GM12873 (cell line): ENCODE data around the gene SDHA.

ENCODE experiments used
- CTCF ChIP-seq: IDR thresholded peaks from 2 replicates; pipeline ENCODE4 v1.5.1; 2012; ENCODE audit warnings: low read depth, mild to moderate bottlenecking, moderate library complexity, low read length, control low read depth; ENCODE audit not compliant: insufficient read depth; ENCODE audit errors: missing control alignments

Gene SDHA

GRCh38 chr5:267716-268115, 49.6 kb downstream of the SDHA start:
- TF ChIP-seq CTCF, result no peak

- no peak for TF ChIP-seq CTCF
These were observed 52.2 kb downstream of the SDHA start for GRCh38 chr5:270340-270739.

- TF ChIP-seq CTCF, result no peak
These were observed 60.5 kb downstream of the SDHA start for GRCh38 chr5:278646-279045.

- TF ChIP-seq CTCF, result no peak
These were observed 68.0 kb downstream of the SDHA start for GRCh38 chr5:285991-286557.

DNA sequence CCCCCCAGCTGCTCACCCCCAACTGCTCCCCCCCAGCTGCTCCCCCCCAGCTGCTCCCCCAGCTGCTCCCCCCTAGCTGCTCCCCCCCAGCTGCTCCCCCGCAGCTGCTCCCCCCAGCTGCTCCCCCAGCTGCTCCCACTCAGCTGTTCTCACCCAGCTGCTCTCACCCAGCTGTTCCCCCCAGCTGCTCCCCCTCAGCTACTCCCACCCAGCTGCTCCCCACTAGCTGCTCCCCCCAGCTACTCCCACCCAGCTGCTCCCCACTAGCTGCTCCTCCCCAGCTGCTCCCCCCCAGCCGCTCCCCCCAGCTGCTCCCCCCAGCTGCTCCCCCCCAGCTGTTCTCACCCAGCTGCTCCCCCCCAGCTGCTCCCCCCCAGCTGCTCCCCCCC, 80.6 kb downstream of the SDHA start:
- TF ChIP-seq CTCF, result no peak

- no peak for TF ChIP-seq CTCF
These were observed 84.8 kb downstream of the SDHA start for GRCh38 chr5:302966-303365.

GRCh38 chr5:305050-305449, 86.9 kb downstream of the SDHA start:
- no peak for TF ChIP-seq CTCF
